Chondrocyte (in vitro differentiated cells): ENCODE measurements around the gene PARD6G. TPM values are rescaled to one million over a fixed set of nuclear protein-coding genes. Genes with fewer than 3 reads are reported as not detected.
"Not testable (repeated sequence)": the region's sequence is repeated elsewhere in the genome, so short reads cannot be mapped to it uniquely, and the experiment has no call there.

Experiments used
- DNase-seq: peaks from one replicate; pipeline ENCODE4 v3.0.0; 2021; ENCODE audit warnings: mixed read lengths, low spot score
- H3K27ac Mint-ChIP-seq: one replicate; pipeline ENCODE4 v1.8.0; 2021; ENCODE audit warnings: mild to moderate bottlenecking, moderate library complexity, mixed read lengths; ENCODE audit not compliant: unreplicated experiment
- H3K27me3 Mint-ChIP-seq: 2 replicates; pipeline ENCODE4 v1.8.0; 2021; ENCODE audit warnings: low read depth, mixed read lengths
- H3K36me3 Mint-ChIP-seq: 2 replicates; pipeline ENCODE4 v1.8.0; 2021; ENCODE audit warnings: low read depth, mixed read lengths
- H3K4me1 Mint-ChIP-seq: 2 replicates; pipeline ENCODE4 v1.8.0; 2021; ENCODE audit warnings: low read depth, mild to moderate bottlenecking, mixed read lengths
- H3K4me3 Mint-ChIP-seq: one replicate; pipeline ENCODE4 v1.8.0; 2021; ENCODE audit warnings: mild to moderate bottlenecking, moderate library complexity, mixed read lengths; ENCODE audit not compliant: unreplicated experiment
- H3K9me3 Mint-ChIP-seq: 2 replicates; pipeline ENCODE4 v1.8.0; 2021; ENCODE audit warnings: low read depth, mixed read lengths
- CTCF ChIP-seq: fragments of 200-600 bp; sonication (generic); IDR thresholded peaks from 2 replicates; pipeline ENCODE4 v1.5.0; 2021; ENCODE audit warnings: antibody characterized with exemption, mild to moderate bottlenecking, moderate library complexity
- total RNA-seq: library from RNA; stranded (reverse); gene quantifications from 3 replicates; pipeline ENCODE4 v1.2.1, GENCODE V29; 2021

Gene PARD6G
- total RNA-seq, 1 donor from 2014 or later = 17.7 TPM

DNA sequence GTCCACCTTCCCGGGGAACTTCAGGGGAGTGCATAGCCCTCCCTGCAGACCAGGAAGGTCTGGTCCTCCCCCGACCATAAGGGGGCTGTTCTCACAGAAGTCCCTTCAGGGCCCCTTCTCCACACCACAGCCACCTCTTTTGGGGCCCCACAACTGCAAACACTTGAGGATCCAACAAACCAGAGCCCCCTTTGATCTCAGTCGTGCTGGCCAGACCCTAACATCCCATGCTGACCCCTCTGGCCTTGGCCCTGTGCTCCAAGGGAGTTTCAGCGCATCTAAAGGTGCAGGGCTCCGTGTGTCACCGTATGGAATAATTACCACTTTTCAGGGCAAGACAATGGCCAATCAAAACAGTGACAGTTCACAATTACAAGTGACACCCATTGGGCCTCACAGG is 80.6 kb downstream of the PARD6G start:
- no peak for DNase-seq

GRCh38 chr18:80166240-80166639 is 81.1 kb downstream of the PARD6G start:
- H3K9me3 Mint-ChIP-seq = peaks cover 12% of the 10 kb centered on the region
- no peak for DNase-seq
- H3K36me3 Mint-ChIP-seq = peaks cover 19% of the 10 kb centered on the region
- no peak for TF ChIP-seq CTCF
- peaks cover 6% of the 10 kb centered on the region for H3K4me1 Mint-ChIP-seq
- no peaks in the 10 kb centered on the region for H3K27me3 Mint-ChIP-seq
- H3K4me3 Mint-ChIP-seq = no peak overlapping the region
- H3K27ac Mint-ChIP-seq = no peak overlapping the region

More for the DNA sequence above, 80.6 kb downstream of the PARD6G start:
- H3K4me1 Mint-ChIP-seq = peaks cover 10% of the 10 kb centered on the region
- TF ChIP-seq CTCF = no peak
- peaks cover 12% of the 10 kb centered on the region for H3K9me3 Mint-ChIP-seq
- no peak overlapping the region for H3K27ac Mint-ChIP-seq
- no peak overlapping the region for H3K4me3 Mint-ChIP-seq
- no peaks in the 10 kb centered on the region for H3K27me3 Mint-ChIP-seq
- peaks cover 19% of the 10 kb centered on the region for H3K36me3 Mint-ChIP-seq

- Mint-ChIP-seq H3K36me3 (peaks cover 19% of the 10 kb centered on the region), H3K9me3 (peaks cover 12% of the 10 kb centered on the region)
- not testable (repeated sequence) for DNase-seq, H3K4me1 Mint-ChIP-seq, H3K27ac Mint-ChIP-seq, H3K27me3 Mint-ChIP-seq, H3K4me3 Mint-ChIP-seq
Observed at GRCh38 chr18:80164727-80165355, 82.5 kb downstream of the PARD6G start.

DNA sequence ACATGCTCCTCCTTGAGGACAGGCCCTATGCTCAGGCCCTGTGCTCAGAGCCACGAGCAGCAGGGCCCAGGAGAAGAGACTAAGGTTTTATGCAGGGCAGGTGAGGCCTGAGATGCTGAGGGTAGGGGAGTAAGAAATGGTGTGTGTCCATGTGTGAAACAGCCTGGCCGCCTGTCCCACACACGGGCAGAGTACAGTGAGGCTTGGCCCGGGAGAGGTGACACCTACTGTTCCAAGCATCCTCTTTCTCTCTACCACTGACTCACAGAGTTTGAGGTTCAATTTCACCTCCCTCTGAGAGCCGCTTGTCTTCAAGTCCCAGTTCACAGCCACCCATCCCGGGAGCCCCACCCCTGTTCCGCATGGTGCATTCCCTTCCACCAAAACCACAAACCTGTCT is 84.1 kb downstream of the PARD6G start:
- H3K36me3 Mint-ChIP-seq = peaks cover 15% of the 10 kb centered on the region
- H3K27ac Mint-ChIP-seq = no peak overlapping the region
- no peaks in the 10 kb centered on the region for H3K27me3 Mint-ChIP-seq
- peaks cover 12% of the 10 kb centered on the region for H3K9me3 Mint-ChIP-seq
- TF ChIP-seq CTCF = no peak
- no peak overlapping the region for H3K4me3 Mint-ChIP-seq
- H3K4me1 Mint-ChIP-seq = no peaks in the 10 kb centered on the region
- no peak for DNase-seq

GRCh38 chr18:80161781-80162417 is 85.4 kb downstream of the PARD6G start:
- Mint-ChIP-seq H3K4me3 (no peak overlapping the region), H3K9me3 (peaks cover 12% of the 10 kb centered on the region), H3K4me1 (no peaks in the 10 kb centered on the region), H3K27me3 (no peaks in the 10 kb centered on the region), H3K27ac (no peak overlapping the region), H3K36me3 (peaks cover 15% of the 10 kb centered on the region)
- no peak for DNase-seq
- no peak for TF ChIP-seq CTCF
